ENCODE results near the gene PDGFB. TPM values are rescaled to one million over a fixed set of nuclear protein-coding genes. Genes with fewer than 3 reads are reported as not detected.

PDGFB gene
- total and polyA plus RNA-seq, 8 donors = 1.2 to 58.5 (median 3.9) TPM

GRCh38 chr22:39242595-39243438 is 2.0 kb downstream of the PDGFB start:
- Histone ChIP-seq H3K36me3 (no peaks in the 10 kb centered on the region), H3K27ac (peak overlapping the region; percentile 78 to 86 (median 84)), H3K27me3 (peaks cover 0 to 80% (median 21%) of the 10 kb centered on the region in 3 donors), H3K4me1 (peaks cover 74 to 81% (median 77%) of the 10 kb centered on the region in 4 donors), H3K4me3 (peak overlapping the region; percentile 52 to 65 (median 55)), H3K9me3 (no peaks in the 10 kb centered on the region)
- WGBS, 5 donors = 0 to 1% (median 0%) methylated on average over 43 to 78 of the region's 78 CpGs
- DNase-seq = peak; percentile 73 to 87
- intact Hi-C loops (cut with DNase I; ENCODE audit: low total_unique reads) = no loop called here
- peak in 2 of 3 donors; percentile 36 to 49 for TF ChIP-seq POLR2AphosphoS5 (IDR thresholded peaks at IDR 0.05)
- TF ChIP-seq CTCF (IDR thresholded peaks at IDR 0.05) = no peak
- TF ChIP-seq EP300 (IDR thresholded peaks at IDR 0.05) = no peak
- TF ChIP-seq POLR2A (IDR thresholded peaks at IDR 0.05) = no peak

GRCh38 chr22:39241794-39242594 is 2.8 kb downstream of the PDGFB start:
- 3 to 9% (median 4%) methylated on average over 46 to 91 of the region's 92 CpGs for WGBS, 5 donors
- Histone ChIP-seq H3K4me3 (peak overlapping the region; percentile 52 to 65 (median 55)), H3K27ac (peak overlapping the region; percentile 78 to 86 (median 84)), H3K9me3 (no peaks in the 10 kb centered on the region), H3K4me1 (peaks cover 82 to 89% (median 85%) of the 10 kb centered on the region in 4 donors), H3K27me3 (peaks cover 0 to 82% (median 24%) of the 10 kb centered on the region in 3 donors), H3K36me3 (no peaks in the 10 kb centered on the region)
- DNase-seq = peak in 1 of 2 donors; percentile 69
- intact Hi-C loops (cut with DNase I; ENCODE audit: low total_unique reads) = no loop called here
- TF ChIP-seq POLR2A (IDR thresholded peaks at IDR 0.05) = no peak
- TF ChIP-seq POLR2AphosphoS5 (IDR thresholded peaks at IDR 0.05) = no peak
- no peak for TF ChIP-seq CTCF (IDR thresholded peaks at IDR 0.05)
- no peak for TF ChIP-seq EP300 (IDR thresholded peaks at IDR 0.05)

GRCh38 chr22:39240831-39241793 is 3.7 kb downstream of the PDGFB start:
- intact Hi-C loops (cut with DNase I; ENCODE audit: low total_unique reads) = no loop called here
- Histone ChIP-seq H3K4me3 (peak overlapping the region; percentile 52 to 65 (median 55)), H3K27me3 (peaks cover 0 to 82% (median 26%) of the 10 kb centered on the region in 3 donors), H3K4me1 (peaks cover 91 to 98% (median 94%) of the 10 kb centered on the region in 4 donors), H3K27ac (peak overlapping the region; percentile 78 to 86 (median 84)), H3K36me3 (no peaks in the 10 kb centered on the region), H3K9me3 (no peaks in the 10 kb centered on the region)
- 27 to 30% (median 28%) methylated on average over 21 to 27 of the region's 27 CpGs for WGBS, 5 donors
- TF ChIP-seq CTCF (IDR thresholded peaks at IDR 0.05) (no peak), POLR2A (IDR thresholded peaks at IDR 0.05) (no peak), POLR2AphosphoS5 (IDR thresholded peaks at IDR 0.05) (peak in 1 of 3 donors; percentile 54), EP300 (IDR thresholded peaks at IDR 0.05) (no peak)
- DNase-seq = peak; percentile 71 to 85
